AG08396 (cell line): Measurements from ENCODE around the gene RYR3.

Source experiments
- DNase-seq: peaks from one replicate; pipeline ENCODE4 v3.0.0; 2012; ENCODE audit warnings: low spot score, mixed read lengths

Gene RYR3

GRCh38 chr15:33449810-33450209 is 139.0 kb downstream of the RYR3 start:
- no peak for DNase-seq

GRCh38 chr15:33451385-33451784 is 140.6 kb downstream of the RYR3 start:
- DNase-seq = no peak

- DNase-seq = no peak
Observed at GRCh38 chr15:33453761-33454160, 143.0 kb downstream of the RYR3 start.

- DNase-seq = no peak
Observed at GRCh38 chr15:33454346-33454745, 143.6 kb downstream of the RYR3 start.

- DNase-seq = no peak
Observed at GRCh38 chr15:33454996-33455395, 144.2 kb downstream of the RYR3 start.

GRCh38 chr15:33458421-33458820 is 147.7 kb downstream of the RYR3 start:
- DNase-seq = no peak

- DNase-seq = no peak
Observed at GRCh38 chr15:33460166-33460805, 149.5 kb downstream of the RYR3 start.

- no peak for DNase-seq
Observed at GRCh38 chr15:33461671-33462070, 150.9 kb downstream of the RYR3 start.

GRCh38 chr15:33467146-33467815 is 156.5 kb downstream of the RYR3 start:
- DNase-seq = no peak

- DNase-seq = no peak
Observed at GRCh38 chr15:33467816-33468163, 157.0 kb downstream of the RYR3 start.

- no peak for DNase-seq
Observed at GRCh38 chr15:33468740-33469139, 158.0 kb downstream of the RYR3 start.

GRCh38 chr15:33473005-33473404 is 162.2 kb downstream of the RYR3 start:
- no peak for DNase-seq

- DNase-seq = no peak
Observed at GRCh38 chr15:33473714-33474113, 162.9 kb downstream of the RYR3 start.

GRCh38 chr15:33476076-33476475 is 165.3 kb downstream of the RYR3 start:
- no peak for DNase-seq

GRCh38 chr15:33476908-33477307 is 166.1 kb downstream of the RYR3 start:
- no peak for DNase-seq

GRCh38 chr15:33489335-33489734 is 178.6 kb downstream of the RYR3 start:
- DNase-seq = no peak

- no peak for DNase-seq
Observed at GRCh38 chr15:33490703-33491102, 179.9 kb downstream of the RYR3 start.

GRCh38 chr15:33492434-33493052 is 181.8 kb downstream of the RYR3 start:
- DNase-seq = no peak

GRCh38 chr15:33494306-33494705 is 183.5 kb downstream of the RYR3 start:
- no peak for DNase-seq

- DNase-seq = no peak
Observed at GRCh38 chr15:33500432-33501195, 189.8 kb downstream of the RYR3 start.

- no peak for DNase-seq
Observed at GRCh38 chr15:33503681-33504080, 192.9 kb downstream of the RYR3 start.

- no peak for DNase-seq
Observed at GRCh38 chr15:33506781-33507296, 196.1 kb downstream of the RYR3 start.

- no peak for DNase-seq
Observed at GRCh38 chr15:33508703-33509102, 197.9 kb downstream of the RYR3 start.
